Measurements from ENCODE around the gene ROCK1.
A peak's percentile ranks its signal among the peaks of the same experiment; 100 is the strongest.
"Not testable (repeated sequence)": the region's sequence is repeated elsewhere in the genome, so short reads cannot be mapped to it uniquely, and the experiment has no call there.

Gene ROCK1

DNA sequence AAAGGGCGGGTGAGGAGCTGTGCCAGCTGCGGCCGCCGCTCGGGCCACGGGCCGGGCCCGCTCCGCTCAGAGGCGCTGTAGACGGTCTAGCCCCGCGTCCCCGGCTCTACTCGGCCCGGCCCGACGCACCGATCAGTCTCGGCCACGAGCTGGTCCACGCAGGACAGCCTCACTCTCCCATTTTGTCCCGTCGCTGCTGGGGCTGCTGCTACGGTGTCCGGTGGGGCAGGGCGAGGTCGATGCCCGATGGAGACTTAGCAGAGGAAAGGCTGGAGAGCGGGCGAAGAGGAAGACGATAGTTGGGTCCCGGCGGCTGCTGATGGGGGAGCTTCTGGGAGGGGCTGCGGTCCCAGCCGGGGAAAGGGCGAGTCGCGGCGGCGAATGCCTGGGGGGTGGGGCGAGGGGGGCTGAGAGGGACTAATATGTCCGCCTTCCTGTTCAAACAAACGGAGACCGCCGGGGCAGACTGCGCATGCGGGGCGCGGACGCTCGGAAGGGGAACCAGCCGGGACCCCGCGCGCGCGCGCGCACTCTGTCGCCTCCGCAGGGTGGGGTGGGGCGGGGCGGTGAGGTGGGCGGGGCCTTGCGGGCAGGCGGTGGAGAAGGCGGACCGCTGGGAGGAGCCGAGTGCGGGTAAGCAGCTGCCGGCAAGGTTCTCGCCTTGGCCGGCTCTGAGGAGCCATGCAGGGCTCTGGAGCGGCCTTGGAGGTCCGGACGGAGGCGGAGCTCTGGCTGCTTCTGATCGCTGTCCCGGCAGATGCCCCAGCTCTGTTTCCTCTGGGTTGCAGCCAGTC lies at the start of gene ROCK1:
Gene ROCK1, minus strand, starts transcription at position 468 of the 794 bp plus-strand sequence. CDS start 903 bp downstream, outside the sequence.
- DNase-seq: peak; percentile 80

DNA sequence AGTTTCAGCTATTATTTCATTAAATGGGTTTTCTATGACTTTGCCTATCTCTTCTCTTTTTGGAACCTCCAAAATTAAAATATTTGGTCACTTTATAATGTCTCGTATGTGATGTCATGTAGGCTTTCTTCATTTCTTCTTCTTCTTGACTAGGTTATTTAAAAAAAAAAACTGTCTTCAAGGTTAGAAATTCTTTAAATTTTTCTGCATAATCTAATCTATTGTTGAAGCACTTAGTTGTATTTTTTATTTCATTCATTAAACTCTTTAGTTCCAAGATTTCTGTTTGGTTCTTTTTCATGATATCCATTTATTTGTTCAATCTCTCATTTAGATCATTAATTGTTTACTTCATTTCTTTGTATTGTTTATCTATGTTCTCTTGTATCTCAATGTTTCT lies 43.8 kb upstream of the ROCK1 start:
- DNase-seq: no peak

DNA sequence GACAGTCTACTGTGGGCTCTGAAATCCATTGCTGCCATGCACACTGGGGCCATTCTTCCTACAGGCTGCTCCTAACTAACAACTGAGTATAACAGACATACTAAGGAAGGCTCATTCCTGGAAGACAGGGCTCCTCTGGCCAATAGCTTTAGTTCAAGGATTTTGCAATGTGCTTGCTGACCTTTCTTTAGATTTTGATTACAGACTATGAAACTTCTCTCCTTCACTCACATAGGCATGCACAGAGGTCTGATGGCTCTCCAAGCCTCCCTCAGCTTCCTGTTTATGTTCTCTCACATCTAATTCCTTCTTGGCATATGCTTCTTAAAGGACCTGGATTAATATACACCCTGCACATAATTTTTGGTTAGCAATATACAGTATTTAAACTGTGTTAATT lies 34.4 kb upstream of the ROCK1 start:
- DNase-seq: no peak

DNA sequence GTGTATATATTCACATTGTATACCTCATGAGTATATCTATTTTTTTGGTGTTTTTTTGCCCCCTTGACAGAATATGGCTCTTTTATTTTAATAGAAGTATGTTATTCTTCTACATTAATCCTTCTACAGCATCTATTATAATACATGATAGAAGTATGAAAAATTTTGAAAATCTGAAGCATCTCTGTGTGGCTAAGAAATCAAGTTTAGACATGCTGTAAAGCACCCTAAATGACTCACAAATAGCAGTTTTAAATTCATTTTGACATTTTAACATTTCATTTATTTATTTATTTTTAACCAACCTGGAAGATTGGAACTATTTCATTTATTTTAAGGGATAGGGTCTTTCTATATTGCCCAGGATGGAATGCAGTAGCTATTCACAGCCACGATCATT lies 33.8 kb upstream of the ROCK1 start:
- DNase-seq: no peak

DNA sequence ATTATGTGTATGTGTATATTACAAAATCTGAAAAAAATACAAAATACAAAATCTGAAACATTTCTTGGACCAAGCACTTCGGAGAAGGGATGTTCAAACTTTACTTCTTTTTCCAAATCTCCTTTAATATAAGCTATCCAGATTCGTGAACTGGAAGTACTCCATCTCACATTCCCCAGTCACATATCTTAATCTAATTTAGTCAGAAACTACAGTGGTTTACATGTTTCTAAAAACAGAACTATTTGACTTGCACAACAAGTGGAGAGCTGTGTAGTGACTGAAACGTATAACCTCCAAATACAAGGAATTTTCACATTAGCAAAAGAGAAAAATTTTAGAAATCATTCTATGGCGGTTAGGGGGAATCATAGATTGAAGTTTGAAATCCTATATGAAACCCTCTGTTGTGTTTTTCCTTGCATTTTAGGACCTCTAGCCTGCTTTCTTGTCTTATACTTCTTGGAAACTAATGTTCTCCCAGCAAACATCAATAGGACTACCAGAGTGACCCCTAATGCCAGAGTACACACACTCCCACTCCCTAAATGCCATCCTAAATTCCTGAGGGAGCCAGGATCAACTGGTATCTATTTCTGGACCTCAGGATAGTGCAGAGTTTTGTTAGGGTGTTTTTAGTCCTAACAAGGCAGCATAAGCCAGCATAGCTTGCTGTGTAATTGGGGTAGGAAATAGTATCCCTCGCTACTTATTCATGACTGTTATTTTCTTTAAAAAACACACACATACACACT lies 30.2 kb upstream of the ROCK1 start:
- no peak for DNase-seq

DNA sequence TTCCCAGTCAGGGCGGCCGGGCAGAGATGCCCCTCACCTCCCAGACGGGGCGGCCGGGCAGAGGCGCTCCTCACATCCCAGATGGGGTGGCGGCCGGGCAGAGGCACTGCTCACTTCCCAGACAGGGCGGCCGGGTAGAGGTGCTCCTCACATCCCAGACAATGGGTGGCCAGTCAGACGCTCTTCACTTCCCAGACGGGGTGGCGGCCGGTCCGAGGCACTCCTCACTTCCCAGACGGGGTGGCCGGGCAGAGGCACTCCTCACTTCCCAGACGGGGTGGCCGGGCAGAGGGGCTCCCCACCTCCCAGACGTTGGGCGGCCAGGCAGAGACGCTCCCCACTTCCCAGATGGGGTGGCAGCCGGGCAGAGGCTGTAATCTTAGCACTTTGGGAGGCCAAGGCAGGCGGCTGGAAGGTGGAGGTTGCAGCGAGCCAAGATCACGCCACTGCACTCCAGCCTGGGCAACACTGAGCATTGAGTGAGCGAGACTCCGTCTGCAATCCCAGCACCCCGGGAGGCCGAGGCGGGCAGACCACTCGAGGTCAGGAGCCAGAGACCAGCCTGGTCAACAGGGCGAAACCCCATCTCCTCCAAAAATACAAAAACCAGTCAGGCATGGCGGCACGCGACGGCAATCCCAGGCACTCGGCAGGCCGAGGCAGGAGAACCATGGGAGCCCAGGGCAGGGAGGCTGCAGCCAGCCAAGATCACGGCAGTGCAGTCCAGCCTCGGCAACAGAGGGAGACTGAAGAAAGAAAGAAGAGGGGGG lies 26.3 kb upstream of the ROCK1 start:
- DNase-seq: not testable (repeated sequence)

DNA sequence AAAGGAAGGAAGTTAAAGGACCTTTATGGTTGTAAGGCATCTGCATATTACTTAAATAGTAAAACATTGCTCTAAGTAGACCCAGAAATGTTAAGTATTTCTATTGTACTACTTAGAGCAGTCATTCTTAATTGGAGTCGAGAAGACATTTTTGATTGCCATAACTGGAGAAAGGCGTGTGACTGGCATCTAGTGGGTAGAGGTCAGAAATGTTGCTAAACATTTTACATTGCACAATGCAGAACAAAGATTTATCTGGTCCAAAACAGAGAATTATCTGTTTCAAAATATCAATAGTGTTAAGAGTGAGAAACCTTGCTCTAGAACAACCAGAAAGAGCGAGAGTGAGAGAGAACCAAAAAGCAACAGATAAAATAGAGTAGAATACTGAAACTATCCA lies 23.3 kb upstream of the ROCK1 start:
- no peak for DNase-seq

DNA sequence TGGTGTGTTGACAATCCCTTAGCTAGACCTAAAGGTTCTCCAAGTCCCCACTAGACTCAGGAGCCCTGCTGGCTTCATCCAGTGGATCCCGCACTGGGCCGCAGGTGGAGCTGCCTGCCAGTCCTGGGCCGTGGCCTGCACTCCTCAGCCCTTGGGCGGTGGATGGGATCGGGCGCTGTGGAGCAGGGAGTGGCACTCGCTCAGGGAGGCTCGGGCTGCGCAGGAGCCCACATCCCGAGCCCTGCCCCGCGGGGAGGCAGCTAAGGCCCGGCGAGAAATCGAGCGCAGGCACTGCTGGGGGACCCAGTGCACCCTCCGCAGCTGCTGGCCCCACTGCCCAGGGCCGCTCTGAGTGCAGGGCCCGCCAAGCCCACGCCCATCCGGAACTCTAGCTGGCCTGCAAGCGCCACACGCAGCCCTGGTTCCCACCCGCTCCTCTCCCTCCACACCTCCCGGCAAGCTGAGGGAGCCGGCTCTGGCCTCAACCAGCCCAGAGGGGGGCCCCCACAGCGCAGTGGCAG lies 20.8 kb upstream of the ROCK1 start:
- DNase-seq: no peak

DNA sequence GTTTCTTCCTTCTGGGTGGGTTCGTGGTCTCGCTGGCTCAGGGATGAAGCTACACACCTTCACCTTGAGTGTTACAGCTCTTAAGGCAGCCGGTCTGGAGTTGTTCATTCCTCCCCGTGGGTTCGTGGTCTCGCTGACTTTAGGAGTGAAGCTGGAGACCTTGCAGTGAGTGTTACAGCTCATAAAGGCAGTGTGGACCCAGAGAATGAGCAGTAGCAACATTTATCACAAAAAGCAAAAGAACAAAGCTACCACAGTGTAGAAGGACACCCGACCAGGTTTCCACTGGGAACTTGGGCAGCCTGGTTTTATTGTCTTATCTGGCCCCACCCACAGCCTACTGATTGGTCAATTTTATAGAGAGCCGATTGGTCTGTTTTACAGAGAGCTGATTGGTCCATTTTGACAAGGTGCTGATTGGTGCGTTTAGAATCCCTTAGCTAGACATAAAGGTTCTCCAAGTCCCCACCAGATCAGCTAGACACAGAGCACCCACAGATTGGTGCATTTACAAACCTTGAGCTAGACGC lies 20.1 kb upstream of the ROCK1 start:
- DNase-seq: no peak

DNA sequence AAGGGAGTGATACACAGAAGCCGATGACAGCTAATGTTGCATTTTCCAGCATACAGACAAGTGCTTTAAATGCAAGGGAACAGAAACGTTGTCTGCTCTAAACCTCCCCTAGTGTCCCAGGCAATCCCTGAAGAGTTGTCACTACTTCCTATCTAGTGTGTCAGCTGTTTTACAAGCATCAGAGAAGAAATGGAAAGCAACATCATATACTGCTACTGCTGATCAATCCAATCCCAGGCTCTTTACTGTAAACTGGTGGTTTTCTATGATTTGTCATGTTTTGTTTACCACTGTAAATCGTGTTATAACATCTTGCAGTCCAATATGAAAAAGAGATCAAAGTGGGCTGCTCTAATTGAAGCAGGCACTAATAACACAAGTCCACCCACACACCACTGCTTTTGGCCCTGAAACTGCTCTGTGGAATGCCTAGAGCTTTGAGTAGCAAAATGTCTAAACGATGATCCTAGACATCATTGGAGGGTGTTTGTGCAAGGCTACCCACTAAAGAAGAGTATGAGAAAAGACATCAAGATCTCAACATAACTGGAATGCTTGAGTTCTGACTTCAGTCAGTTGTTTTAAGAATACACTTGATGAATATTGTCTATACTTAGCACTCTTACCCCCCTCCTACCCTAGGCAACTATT lies 18.1 kb upstream of the ROCK1 start:
- no peak for DNase-seq

DNA sequence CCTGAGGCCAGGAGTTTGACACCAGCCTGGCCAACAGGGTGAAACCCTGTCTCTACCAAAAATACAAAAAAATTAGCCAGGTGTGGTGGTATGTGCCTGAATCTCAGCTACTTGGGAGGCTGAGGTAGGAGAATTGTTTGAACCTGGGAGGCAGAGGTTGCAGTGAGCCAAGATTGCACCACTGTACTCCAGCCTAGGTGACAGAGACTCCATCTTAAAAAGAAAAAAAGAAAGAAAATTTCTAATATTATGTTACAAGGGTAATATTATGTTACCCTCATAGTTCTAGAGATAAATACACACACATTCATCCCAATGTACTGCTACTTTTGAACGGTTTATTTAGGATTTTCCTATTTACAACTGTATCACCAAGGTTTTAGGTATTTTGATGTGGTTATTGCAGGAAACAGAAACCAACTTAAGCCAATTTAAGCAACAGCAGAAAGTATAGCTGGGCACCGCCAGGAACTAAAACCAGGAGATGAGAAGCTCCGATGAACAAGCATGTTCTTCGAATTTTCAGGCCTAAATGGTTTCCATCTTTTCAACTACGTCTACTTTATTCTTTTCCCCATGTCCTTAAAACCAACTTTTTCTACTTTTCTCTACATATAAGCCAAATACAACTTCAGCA lies 11.8 kb upstream of the ROCK1 start:
- no peak for DNase-seq

DNA sequence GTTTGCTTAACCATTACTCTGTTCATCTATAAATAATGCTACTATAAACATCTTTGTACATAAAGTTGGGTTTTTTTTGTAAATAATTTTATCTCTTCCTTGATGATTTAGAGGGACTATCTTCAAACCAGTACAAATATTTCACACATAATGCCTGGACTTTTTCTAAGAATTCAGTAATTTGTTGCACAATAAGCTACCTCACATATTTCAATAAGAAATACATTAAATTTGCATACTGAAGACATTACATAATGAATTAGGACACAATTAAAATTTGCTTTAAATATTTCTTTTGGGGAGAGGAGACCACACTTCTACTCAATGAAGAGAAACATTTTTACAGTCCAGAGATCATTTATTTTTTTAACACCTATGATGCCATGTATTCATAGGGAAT lies 7.2 kb upstream of the ROCK1 start:
- DNase-seq: no peak

DNA sequence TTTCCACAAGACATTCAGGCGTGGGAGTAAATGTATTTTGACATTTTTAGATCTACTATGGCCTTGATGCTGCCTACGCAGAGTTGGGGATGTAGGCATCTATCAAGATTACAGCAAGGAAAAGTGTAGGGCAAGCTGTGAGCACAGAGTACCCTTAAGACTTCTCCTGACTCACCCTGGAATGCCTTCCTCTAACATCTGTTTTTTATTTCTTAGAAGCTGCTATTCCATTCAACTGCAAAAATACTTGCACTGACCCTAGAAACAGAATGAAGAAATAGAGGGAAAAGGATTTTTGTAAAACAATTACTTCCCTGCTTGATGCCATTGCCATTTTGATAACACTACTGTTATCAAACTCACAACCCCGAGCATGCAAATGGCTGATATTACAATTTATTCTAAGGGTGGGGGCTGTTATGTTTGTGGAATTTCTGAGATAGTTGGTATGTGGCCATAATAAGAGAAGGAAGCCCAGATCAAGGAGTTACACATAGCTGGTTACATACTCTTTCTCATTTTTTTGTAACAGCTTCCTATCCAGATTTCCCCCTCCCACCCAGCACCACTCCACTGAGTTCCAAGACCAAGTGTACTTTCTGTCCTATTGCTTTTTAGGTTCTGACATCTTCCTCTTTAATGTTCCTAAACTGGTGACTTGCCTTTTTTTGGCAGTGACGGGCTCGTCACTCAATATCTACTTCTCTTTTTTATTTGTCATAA lies 6.0 kb upstream of the ROCK1 start:
- no peak for DNase-seq

DNA sequence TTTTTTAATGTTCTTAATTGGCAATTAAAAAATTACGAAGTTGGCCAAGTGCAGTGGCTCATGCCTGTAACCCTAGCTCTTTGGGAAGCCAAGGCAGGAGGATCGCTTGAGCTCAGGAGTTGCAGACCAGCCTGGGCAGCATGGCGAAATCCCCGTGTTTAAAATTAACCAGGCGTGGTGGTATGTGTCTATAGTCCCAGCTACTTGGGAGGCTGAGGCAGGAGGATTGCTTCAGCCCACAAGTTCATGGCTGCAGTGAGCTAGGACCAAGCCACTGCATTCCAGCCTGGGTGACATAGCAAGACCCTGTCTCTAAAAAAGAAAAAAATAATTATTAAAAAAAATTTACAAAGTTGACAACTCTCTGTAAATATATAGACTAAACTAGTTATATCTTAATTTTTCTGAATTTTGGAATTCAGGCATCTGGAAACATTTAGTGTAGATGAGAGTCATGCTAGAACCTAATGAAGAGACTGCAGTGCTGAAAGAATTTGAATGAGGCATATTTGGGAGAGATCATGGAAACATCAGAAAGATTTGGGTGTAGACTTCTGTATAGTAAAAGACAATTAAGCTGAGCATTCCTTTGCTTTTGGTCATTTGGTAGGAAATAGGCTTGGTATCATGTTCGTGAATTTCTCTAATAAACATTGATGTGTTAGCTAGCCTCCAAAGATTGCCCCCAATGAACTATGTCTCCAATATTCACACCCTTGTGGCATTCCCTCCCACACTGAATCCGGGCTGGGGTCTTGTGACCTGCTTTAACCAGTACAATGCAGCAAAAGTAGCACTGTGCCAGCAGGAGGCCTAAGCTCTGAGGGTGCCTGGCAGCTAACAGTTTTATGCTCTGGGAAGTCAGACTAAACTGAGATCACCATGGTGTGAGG lies 4.2 kb upstream of the ROCK1 start:
- DNase-seq: no peak

DNA sequence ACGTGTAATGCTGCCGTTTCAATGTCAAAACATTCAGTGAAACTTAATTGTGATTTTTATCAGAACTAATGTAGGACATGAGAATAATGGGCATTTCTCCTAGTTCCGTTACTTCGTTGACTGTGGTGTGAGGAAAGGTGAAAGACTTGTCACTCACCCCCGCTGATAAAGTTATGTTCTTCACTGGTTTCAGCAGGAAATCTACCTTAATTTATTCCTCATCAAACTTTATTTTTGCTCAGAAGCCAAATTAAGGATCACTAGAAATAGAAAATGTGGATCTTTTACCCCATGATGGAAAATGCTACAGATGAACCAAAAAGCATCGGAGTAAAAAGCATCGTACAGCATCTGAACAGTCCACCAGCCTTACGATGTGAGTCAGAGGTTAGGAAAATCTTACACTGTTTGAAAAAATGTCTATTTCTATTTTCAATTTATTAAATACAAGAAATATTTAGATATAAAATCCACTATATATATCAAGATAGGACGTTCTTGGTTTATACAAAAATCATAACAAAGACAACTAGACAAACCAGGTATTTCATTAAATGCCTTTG lies 1.0 kb upstream of the ROCK1 start:
- no peak for DNase-seq

DNA sequence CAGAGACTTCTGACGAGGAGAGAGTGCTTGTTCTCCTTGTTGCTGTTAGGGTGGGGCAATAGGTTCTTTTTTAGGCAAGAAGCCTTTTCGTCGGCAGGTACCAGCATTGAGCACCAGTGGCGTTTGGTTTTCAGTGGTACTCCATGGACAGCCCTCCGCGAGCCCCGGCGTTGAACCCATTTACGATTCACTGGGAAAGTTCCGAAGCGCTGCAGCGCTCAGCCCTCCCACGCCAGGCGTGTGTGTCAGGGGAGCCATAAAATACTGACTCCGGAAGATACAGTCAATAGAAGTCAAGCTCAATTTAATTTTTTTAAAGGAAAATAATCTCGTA lies 494 bp upstream of the ROCK1 start:
- DNase-seq: no peak

DNA sequence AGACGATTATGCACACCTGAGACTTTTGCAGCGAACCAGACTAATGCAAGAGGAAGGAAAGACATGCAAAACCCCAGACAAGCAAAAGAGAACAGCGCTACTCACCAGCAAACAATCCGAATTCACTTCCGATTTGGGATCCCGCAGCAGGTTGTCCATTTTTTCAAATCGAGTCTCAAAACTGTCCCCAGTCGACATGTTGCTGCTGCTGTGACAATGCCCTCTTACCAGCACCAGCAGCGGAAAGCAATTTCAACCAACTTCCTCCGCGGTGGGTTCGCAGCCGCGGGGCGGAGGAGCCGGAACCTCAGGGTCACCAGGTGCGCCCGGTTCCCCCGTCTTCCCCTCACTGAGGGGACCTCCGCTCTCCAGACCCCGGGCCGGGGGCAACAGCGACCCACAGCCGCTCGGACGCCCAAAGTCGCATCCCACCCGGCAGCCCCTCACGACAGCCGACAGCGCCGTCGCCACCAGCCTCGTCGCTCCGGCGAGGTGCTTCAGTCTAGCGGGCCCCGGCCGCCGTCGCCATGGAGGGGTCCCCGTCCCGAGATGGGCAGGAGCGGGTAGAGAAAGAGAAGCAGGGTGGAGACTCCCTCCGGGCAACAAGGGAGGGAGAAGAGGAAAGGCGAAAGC lies 784 bp downstream of the ROCK1 start:
- DNase-seq: peak; percentile 66

DNA sequence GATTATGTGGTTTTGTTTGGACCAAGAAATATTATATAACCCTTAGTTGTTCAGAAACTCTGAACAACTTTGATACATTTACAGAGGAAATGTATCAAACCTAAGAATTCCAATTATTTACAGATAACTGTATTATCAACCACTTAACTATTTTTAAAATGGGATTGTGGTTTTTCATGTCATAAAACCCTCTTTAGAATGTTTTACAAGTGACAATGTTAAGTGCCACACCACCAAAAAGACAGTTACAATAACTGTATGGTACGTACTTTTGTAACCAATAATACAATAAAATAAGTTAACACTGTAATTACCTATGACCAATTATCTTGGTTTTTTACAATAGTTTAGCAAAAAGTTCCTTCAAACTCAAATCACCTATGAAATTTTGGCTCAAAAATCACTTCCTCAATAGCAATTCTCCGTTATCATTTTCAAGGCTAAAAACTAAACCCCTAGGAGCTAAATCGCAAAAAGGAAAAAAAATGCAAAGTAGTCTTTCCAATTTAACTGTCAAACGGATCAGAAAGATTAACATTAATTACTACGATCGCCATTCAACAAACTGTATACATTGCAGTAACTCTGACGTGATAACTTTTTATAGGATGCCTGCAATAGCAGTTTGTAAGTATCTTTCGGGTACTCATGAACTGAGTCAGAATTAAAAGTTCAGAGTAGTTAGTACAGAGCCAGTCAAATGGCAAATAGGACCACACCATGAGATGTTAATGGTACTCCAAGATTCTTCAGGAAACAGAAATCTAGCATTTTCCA lies 1.5 kb downstream of the ROCK1 start:
- DNase-seq: no peak

DNA sequence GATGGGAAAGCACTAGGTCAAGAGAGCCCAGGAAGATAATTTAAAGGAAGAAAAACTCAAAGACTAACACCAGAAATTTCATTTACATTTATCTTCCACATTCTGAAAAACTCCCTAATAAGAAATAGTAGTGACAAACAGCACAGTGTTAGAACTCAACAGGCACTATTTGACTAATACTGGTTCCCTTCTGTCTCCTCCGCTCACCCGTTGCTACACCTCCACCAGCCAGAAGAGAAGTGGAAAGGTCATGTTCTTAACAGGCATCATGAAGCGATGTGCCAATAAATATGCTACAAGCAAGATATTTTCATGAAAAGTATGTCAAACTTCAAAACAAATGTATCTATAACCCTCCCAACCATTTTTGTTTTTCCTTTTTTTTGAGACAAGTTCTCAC lies 5.7 kb downstream of the ROCK1 start:
- no peak for DNase-seq

All from KG1 (cell line).